Upper lobe of right lung (tissue), 1 donor: Measurements from ENCODE around the gene PPP2R2C. TPM values are rescaled to one million over a fixed set of nuclear protein-coding genes. Genes with fewer than 3 reads are reported as not detected.

Source experiments
- ATAC-seq: fragments of 200-7000 bp; cut with Tn5 transposase; one replicate; pipeline ENCODE4 v1.9.1; 2020; ENCODE audit warnings: mild to moderate bottlenecking, moderate library complexity
- DNase-seq: peaks from one replicate; pipeline ENCODE4 v3.0.0-alpha.2; 2020
- H3K27ac ChIP-seq: fragments of 200-600 bp; one replicate; pipeline ENCODE4 v1.8.0; 2022
- H3K27me3 ChIP-seq: fragments of 200-600 bp; one replicate; pipeline ENCODE4 v1.8.0; 2022; ENCODE audit warnings: mild to moderate bottlenecking
- H3K36me3 ChIP-seq: fragments of 200-600 bp; one replicate; pipeline ENCODE4 v1.8.0; 2022
- H3K4me1 ChIP-seq: fragments of 200-600 bp; one replicate; pipeline ENCODE4 v1.8.0; 2022
- H3K4me3 ChIP-seq: fragments of 200-600 bp; one replicate; pipeline ENCODE4 v1.8.0; 2022; ENCODE audit warnings: mild to moderate bottlenecking
- H3K9me3 ChIP-seq: fragments of 200-600 bp; one replicate; pipeline ENCODE4 v1.8.0; 2022
- intact Hi-C: fragments of 100-400 bp; cut with DNase I; formaldehyde crosslinking; loops from one replicate; pipeline ENCODE4 v1.11.0; 2022
- total RNA-seq: library from RNA; stranded (reverse); fragmentation: NEBNext Ultra II Directional; extraction: Animal tissue kit (Norgen Biotek cat#: 25700); gene quantifications from one replicate; pipeline ENCODE4 v1.2.1, GENCODE V29; 2021
- TF ChIP-seq, protein P1 (sequence below): fragments of 200-600 bp; IDR thresholded peaks from one replicate; pipeline ENCODE4 v1.8.0; 2022; ENCODE audit warnings: antibody characterized with exemption
- donor health status: DM: no; HTN: yes; CAD: no; lungs with severe emphysema.

The PPP2R2C gene
- total RNA-seq, 1 donor from 2014 or later: 0.09 TPM

DNA sequence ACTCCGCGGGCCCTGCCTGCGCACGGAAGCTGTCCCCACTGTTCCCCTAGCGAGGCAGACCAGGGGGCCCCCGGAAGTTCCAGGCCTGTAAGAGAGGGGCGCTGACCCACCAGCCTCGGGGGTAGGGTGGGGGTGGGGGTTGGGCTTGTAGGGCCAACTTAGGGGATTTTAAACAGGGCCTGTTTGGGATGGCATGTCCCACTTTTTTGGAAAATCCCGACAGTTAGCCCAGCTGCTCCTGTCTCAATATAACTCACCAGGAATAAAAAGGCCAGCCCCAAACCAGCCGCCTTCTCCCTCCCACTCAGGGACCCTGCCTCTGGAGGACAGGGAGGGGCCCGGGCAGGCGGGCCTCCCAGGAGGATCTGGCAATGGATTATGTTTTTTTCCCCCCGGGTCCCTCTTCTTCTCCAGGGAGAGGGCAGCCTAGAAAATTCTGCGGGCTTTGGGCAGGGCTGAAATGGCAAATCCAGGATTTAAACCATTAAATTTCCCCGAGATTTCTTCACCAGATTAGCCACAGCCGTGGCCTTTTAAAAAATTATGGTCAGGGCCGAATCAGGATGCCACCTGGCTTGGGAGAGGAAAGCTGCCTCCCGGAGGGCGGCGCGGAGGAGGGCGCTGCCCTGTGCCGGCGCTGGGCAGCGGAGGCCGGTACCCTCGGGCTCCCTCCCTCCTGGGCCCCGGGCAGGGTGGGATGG is 957 bp downstream of the PPP2R2C start:
- DNase-seq (no peak), ATAC-seq (no peak)
- TF ChIP-seq, protein P1, sequence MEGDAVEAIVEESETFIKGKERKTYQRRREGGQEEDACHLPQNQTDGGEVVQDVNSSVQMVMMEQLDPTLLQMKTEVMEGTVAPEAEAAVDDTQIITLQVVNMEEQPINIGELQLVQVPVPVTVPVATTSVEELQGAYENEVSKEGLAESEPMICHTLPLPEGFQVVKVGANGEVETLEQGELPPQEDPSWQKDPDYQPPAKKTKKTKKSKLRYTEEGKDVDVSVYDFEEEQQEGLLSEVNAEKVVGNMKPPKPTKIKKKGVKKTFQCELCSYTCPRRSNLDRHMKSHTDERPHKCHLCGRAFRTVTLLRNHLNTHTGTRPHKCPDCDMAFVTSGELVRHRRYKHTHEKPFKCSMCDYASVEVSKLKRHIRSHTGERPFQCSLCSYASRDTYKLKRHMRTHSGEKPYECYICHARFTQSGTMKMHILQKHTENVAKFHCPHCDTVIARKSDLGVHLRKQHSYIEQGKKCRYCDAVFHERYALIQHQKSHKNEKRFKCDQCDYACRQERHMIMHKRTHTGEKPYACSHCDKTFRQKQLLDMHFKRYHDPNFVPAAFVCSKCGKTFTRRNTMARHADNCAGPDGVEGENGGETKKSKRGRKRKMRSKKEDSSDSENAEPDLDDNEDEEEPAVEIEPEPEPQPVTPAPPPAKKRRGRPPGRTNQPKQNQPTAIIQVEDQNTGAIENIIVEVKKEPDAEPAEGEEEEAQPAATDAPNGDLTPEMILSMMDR: no peak
- peaks cover 58% of the 10 kb centered on the region for H3K27me3 ChIP-seq
- intact Hi-C loops: no loop called here
- H3K4me1 ChIP-seq: peaks cover 6% of the 10 kb centered on the region
- H3K4me3 ChIP-seq: peak overlapping the region; percentile 25
- no peak overlapping the region for H3K27ac ChIP-seq
- H3K36me3 ChIP-seq: no peaks in the 10 kb centered on the region
- no peaks in the 10 kb centered on the region for H3K9me3 ChIP-seq

DNA sequence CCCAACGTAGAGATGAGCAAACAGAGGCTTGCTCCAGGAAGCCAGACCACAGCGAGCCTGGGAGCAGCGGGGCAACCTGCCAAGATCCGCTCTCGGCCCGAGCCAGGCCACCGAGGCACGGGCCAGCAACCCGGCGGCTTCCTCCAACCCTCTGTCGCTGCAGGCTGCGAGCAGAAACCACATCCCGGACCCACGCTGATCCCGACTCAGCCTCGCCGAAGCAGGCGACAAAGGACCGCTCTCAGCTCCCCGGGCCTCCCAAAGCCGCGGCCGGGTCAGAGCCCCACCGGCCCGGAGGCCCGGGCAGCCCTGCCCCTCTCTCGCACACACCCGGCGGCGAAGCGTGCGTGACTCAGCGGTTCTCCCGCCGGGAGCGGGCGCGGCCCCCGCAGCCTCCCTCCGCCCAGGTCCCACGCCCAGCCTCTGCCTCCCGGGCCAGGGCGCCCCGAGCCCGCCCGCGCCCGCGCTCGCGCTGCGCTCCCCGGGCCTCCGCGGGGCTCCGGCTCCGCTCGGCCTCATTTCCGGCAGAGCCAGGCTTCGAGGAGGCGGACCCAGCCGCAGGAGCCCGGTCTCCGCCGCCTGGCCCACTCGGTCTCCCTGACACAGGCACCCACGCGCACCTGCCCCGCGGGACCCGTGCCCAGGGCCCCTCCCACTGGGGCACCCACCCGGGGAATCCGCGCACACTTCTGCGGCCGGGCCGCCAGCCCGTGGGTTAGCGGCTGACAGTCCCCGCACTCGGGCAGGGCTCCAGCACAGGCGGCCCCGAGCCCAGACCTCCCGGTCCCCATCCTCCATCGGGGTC is 1.7 kb downstream of the PPP2R2C start:
- Histone ChIP-seq H3K27ac (no peak overlapping the region), H3K4me3 (peak overlapping the region; percentile 25), H3K36me3 (no peaks in the 10 kb centered on the region), H3K27me3 (peaks cover 56% of the 10 kb centered on the region), H3K9me3 (no peaks in the 10 kb centered on the region), H3K4me1 (peaks cover 6% of the 10 kb centered on the region)
- intact Hi-C loops: no loop called here
- peak; percentile 66 for DNase-seq
- ATAC-seq: peak; percentile 19
- TF ChIP-seq, protein P1: no peak

DNA sequence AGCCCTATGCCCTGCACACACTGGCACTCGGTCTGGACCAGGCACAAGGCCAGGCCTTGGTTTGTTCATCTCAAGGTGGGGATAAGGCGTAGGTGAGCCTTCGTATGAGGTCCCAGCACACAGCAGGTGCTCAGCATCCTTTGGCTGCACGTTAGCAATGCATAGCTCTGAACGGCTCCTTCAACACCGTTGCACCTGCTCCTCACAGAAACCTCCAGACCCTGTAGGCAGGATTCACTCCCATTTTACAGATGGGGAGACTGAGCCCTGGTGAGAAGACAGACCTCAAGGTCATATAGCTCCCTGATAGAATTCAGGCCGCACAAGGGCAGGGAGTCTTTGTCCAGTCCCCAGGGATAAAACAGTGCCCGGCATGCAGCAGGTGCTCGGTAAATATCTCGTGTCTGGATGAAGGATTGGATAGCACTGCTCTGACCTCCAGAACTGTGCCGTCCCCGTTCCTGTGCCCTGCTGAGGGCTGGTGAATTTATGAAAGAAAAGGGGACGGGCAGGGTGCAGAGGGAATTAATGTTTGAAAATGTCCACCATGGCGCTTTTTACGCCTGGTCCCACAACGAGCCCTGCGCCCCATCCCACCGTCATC is 2.4 kb downstream of the PPP2R2C start:
- Histone ChIP-seq H3K36me3 (no peaks in the 10 kb centered on the region), H3K9me3 (no peaks in the 10 kb centered on the region), H3K27ac (no peak overlapping the region), H3K4me3 (peak overlapping the region; percentile 25), H3K4me1 (peaks cover 6% of the 10 kb centered on the region), H3K27me3 (peaks cover 54% of the 10 kb centered on the region)
- TF ChIP-seq, protein P1: no peak
- no peak for ATAC-seq
- intact Hi-C loops: no loop called here
- no peak for DNase-seq

DNA sequence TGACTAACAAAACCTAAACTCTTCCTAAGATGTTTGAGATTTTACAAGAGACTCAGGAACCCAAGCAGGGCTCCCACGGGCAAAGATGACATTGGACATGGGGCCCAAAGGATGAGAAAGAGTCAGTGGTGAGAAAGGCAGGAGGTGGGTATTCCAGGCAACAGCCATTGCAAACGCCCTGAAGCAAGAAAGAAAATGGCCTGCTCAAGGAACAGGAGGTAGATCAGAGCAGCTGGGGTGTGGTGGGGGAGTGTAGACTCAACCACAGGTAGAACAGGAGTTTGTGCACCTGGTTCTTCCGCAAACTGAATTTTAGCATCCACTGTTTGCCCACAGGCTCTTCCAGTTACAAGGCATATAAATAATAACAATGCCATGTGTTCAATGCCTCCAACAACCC is 3.3 kb downstream of the PPP2R2C start:
- intact Hi-C loops: no loop called here
- TF ChIP-seq, protein P1: no peak

DNA sequence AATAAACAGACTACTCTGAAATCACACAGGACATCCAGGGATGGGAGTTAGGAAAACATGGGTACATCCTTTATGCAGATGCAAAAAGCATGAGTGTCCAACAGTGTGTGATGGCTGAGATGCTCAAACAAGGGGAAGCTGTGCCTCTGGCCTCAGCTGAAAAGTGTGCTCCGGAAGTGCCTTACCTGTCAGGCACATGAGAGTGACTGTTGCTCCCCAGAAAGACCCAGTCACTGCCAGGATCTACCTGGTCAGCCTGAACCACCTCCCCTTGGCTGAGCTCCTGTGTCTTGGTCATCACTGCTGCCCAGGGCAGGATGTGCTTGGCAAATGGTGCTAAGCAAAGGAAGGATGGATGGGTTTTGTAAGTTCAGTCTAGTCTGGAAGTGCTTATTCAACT is 4.0 kb downstream of the PPP2R2C start:
- no peaks in the 10 kb centered on the region for H3K9me3 ChIP-seq
- H3K4me1 ChIP-seq: peaks cover 6% of the 10 kb centered on the region
- no peak overlapping the region for H3K4me3 ChIP-seq
- ATAC-seq (no peak), DNase-seq (no peak)
- intact Hi-C loops: no loop called here
- H3K27ac ChIP-seq: no peak overlapping the region
- TF ChIP-seq, protein P1: no peak
- peaks cover 44% of the 10 kb centered on the region for H3K27me3 ChIP-seq
- H3K36me3 ChIP-seq: no peaks in the 10 kb centered on the region

More for the DNA sequence above, 3.3 kb downstream of the PPP2R2C start:
- no peak overlapping the region for H3K27ac ChIP-seq
- H3K27me3 ChIP-seq: peaks cover 51% of the 10 kb centered on the region
- DNase-seq (no peak), ATAC-seq (no peak)
- no peak overlapping the region for H3K4me3 ChIP-seq
- H3K36me3 ChIP-seq: no peaks in the 10 kb centered on the region
- H3K4me1 ChIP-seq: peaks cover 6% of the 10 kb centered on the region
- no peaks in the 10 kb centered on the region for H3K9me3 ChIP-seq
